Measurements from ENCODE around the gene PROX2.

Gene PROX2

DNA sequence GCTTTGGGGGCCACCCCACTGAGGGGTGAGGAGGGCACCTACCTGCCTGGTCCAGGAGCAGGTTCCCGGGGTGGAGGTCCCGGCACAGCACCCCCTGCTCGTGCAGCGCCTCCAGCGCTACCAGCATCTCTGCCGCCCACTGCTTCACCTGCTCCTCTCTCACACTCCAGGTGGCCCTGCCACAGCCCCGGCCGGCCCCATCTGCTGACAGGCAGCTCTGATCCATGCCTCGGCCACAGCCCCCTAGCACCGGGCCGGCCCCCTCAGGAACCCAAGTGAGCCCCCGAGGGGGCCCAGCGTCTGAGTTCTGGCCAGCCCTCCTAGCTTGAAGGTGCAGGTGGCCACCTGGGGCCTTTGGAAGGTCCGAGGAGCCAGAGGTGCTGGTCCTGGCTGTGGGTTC, 33.6 kb upstream of the PROX2 start:
- TF ChIP-seq, protein P1, sequence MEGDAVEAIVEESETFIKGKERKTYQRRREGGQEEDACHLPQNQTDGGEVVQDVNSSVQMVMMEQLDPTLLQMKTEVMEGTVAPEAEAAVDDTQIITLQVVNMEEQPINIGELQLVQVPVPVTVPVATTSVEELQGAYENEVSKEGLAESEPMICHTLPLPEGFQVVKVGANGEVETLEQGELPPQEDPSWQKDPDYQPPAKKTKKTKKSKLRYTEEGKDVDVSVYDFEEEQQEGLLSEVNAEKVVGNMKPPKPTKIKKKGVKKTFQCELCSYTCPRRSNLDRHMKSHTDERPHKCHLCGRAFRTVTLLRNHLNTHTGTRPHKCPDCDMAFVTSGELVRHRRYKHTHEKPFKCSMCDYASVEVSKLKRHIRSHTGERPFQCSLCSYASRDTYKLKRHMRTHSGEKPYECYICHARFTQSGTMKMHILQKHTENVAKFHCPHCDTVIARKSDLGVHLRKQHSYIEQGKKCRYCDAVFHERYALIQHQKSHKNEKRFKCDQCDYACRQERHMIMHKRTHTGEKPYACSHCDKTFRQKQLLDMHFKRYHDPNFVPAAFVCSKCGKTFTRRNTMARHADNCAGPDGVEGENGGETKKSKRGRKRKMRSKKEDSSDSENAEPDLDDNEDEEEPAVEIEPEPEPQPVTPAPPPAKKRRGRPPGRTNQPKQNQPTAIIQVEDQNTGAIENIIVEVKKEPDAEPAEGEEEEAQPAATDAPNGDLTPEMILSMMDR (IDR thresholded peaks at IDR 0.05; ENCODE audit: insufficient read depth, low read depth, low read length, missing control alignments): no peak
- no peak for DNase-seq (ENCODE audit: low read depth)
- no peak overlapping the region for H3K4me3 ChIP-seq (ENCODE audit: low read length)

DNA sequence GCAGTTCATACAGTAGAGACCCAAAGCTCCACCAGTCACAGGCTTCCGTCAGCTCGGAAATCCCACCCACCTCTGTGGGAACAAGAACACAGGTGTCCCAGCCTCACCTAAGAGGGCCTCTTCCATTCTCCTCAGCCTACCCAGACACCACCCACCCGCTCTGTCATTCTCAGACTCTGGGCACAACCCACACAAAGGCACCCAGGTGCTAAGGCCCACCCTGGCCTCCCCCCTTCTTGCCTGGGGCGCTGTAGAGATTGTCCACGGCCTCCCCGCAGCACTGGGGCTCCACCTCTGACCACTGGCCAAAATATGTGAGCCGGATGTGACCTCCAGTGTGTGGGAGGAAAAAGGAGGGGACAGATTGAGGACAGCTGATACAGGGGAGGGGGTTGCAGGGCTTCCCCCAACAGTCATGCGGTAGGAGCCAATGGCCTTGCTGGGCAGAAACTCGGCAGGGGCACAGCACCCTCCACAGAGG, 33.0 kb upstream of the PROX2 start:
- no peak overlapping the region for H3K4me3 ChIP-seq (ENCODE audit: low read length)
- TF ChIP-seq, protein P1 (IDR thresholded peaks at IDR 0.05; ENCODE audit: insufficient read depth, low read depth, low read length, missing control alignments): no peak
- DNase-seq (ENCODE audit: low read depth): no peak

DNA sequence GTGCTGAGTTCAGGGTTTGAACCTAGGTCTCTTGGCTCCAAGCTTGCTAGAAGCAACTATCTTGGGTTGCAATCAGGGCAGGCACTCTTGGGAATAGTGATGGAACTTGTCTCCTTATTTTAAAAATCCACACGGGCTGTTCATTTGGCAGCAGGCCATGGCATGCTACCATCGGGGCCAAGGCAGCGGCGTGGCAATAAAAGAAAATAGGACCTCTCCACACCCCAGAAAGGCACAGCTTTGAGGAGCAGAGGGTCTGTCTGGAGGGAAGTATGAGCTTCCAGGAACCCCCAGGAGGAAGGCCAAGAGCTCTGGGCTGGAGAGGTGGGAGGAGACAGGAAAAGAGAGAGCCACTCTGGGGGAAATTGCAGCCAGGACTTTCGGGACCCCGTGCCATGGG, 31.8 kb upstream of the PROX2 start:
- TF ChIP-seq, protein P1 (IDR thresholded peaks at IDR 0.05; ENCODE audit: insufficient read depth, low read depth, low read length, missing control alignments): no peak

DNA sequence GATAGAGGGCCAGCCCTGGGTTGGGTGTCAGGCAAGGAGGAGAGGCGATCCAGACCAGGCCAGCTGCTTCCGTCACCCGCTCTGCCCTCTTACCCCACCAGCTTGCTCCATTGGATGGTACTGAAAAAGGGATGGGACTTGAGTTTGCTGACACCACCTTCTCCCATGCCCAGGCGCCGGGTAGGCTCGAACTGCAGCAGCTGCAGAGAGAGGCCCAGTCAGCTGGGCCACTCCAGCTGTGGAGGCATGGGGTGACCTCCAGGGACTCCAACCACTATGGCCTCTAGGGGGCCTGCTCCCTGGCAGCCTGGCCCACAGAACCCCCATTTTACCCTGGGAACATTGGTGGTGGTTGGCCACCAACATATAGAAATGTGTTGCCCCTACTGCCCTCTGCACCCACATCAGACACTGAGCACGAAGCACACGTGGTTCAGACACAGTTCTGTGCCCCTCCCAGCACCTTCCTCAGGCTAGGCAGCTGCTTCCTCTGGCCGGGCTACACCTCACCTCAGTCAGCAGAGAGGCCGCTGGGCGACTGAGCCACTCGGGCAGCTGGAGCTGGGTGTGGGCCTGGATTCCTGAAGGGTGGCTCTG, 31.1 kb upstream of the PROX2 start:
- TF ChIP-seq, protein P1 (IDR thresholded peaks at IDR 0.05; ENCODE audit: insufficient read depth, low read depth, low read length, missing control alignments): peak; percentile 17
- no peak for DNase-seq (ENCODE audit: low read depth)
- no peak overlapping the region for H3K4me3 ChIP-seq (ENCODE audit: low read length)

More for the DNA sequence above, 31.8 kb upstream of the PROX2 start:
- H3K4me3 ChIP-seq (ENCODE audit: low read length): no peak overlapping the region
- no peak for DNase-seq (ENCODE audit: low read depth)

DNA sequence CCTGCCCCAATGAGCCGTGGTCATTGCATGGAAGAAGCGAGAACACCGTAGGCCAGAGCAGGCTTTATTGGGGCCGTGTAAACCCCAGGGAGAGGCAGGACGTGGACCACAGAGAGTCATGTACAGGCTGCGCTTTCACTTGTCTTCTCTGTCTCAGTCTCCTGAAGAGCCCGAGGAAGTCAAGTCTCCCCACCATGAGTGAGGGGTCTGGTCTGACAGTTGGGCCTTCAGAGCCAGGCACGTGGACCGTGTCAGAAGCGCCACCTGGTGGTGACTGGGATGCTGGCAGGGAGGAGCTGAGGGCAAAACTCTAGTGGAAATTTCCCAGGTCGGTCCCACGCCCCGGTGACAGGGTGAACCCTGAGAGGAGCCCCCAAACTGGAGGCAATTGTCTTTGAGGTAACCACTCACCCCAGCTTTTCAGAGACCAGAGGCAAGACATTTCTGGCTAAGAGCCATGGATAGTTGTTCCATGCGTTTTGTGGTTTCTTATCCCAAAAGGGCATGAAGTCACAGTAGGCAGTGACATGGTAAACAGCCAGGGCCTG, 29.7 kb upstream of the PROX2 start:
- TF ChIP-seq, protein P1 (IDR thresholded peaks at IDR 0.05; ENCODE audit: insufficient read depth, low read depth, low read length, missing control alignments): peak; percentile 96
- peak; percentile 47 for DNase-seq (ENCODE audit: low read depth)
- H3K4me3 ChIP-seq (ENCODE audit: low read length): no peak overlapping the region

DNA sequence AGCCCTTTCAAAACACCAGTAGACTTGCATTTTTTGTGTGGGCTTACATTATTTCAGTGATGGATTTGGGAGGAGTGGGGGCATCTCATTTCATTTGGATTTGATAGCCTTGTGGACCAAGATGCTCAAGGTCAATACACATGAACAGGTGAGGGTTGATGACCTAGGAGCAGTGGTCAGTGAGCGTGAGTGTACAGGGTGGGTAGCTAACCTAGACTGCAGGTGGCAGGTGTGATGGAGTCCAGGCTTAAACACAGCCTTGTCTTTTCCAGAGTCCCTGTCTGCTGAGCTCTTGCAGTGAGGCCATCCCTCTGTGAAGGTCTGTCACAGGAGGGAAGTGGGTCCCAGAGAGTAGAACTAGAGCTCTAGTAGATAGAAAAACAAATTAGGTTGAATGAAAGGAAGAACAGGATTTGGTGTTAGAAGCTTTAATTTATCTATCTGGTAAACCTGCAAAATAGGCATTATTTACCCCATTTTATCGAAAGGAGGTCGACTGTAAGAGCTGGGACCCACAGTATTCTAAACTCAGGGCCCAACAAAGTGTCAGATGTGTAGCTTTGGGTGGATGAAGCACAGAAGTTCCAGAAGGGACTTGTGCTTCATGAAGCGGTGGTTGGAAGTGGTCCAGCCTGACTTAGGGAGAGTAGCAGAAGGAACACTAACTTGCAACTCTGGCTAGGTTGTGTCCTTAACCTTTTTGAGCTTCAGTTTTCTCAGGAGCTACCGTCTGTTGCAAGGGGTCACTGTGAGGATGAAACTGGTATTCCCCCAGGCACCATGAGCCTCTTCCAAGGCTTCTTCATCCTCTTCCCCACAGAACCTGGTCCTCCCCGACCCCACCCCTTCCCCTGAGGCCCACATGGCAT, 28.9 kb upstream of the PROX2 start:
- TF ChIP-seq, protein P1 (IDR thresholded peaks at IDR 0.05; ENCODE audit: insufficient read depth, low read depth, low read length, missing control alignments): no peak
- no peak for DNase-seq (ENCODE audit: low read depth)
- no peak overlapping the region for H3K4me3 ChIP-seq (ENCODE audit: low read length)

Data from epithelial cell of esophagus (primary cell).